GM12891 (cell line): ENCODE measurements around the gene PPM1E.
A peak's percentile ranks its signal among the peaks of the same experiment; 100 is the strongest.
"Not testable (repeated sequence)": the region's sequence is repeated elsewhere in the genome, so short reads cannot be mapped to it uniquely, and the experiment has no call there.

Experiments
- DNase-seq: peaks from one replicate; pipeline ENCODE4 v3.0.0; 2011; ENCODE audit warnings: low spot score; ENCODE audit not compliant: insufficient read length
- FAIRE-seq: peaks from 2 replicates; lab custom pipeline; 2011; peaks lifted over from hg19 to GRCh38; lab: Jason Lieb, UNC
- PAX5 ChIP-seq: IDR thresholded peaks from 2 replicates; pipeline ENCODE4 v1.6.1; 2011; ENCODE audit warnings: low read length, moderate library complexity, mild to moderate bottlenecking; ENCODE audit not compliant: insufficient read depth, severe bottlenecking
- POLR2A ChIP-seq: IDR thresholded peaks from 2 replicates; pipeline ENCODE4 v1.6.1; 2011; ENCODE audit warnings: low read depth, low read length, control low read depth
- POLR2AphosphoS5 ChIP-seq: IDR thresholded peaks from 2 replicates; pipeline ENCODE4 v1.6.1; 2011; ENCODE audit warnings: low read depth, low read length, control low read depth
- POU2F2 ChIP-seq: IDR thresholded peaks from 2 replicates; pipeline ENCODE4 v1.6.1; 2011; ENCODE audit warnings: low read depth, mild to moderate bottlenecking, control low read depth, low read length, moderate library complexity
- SPI1 ChIP-seq: IDR thresholded peaks from 2 replicates; pipeline ENCODE4 v1.6.1; 2011; ENCODE audit warnings: low read depth, low read length, control low read depth
- TAF1 ChIP-seq: IDR thresholded peaks from 2 replicates; pipeline ENCODE4 v1.6.1; 2011; ENCODE audit warnings: low read depth, low read length, control low read depth

PPM1E gene

GRCh38 chr17:58741121-58741625, 14.5 kb upstream of the PPM1E start:
- no peak for TF ChIP-seq POLR2A
- no peak for TF ChIP-seq SPI1
- no peak for TF ChIP-seq PAX5
- no peak for TF ChIP-seq POU2F2
- TF ChIP-seq POLR2AphosphoS5, result no peak
- no peak for TF ChIP-seq TAF1
- FAIRE-seq (no peak), DNase-seq (no peak)

GRCh38 chr17:58747674-58748073, 8.0 kb upstream of the PPM1E start:
- DNase-seq (no peak), FAIRE-seq (peak; percentile 80)
- TF ChIP-seq PAX5 (no peak), POLR2A (no peak), POU2F2 (no peak), SPI1 (no peak), TAF1 (no peak), POLR2AphosphoS5 (no peak)

DNA sequence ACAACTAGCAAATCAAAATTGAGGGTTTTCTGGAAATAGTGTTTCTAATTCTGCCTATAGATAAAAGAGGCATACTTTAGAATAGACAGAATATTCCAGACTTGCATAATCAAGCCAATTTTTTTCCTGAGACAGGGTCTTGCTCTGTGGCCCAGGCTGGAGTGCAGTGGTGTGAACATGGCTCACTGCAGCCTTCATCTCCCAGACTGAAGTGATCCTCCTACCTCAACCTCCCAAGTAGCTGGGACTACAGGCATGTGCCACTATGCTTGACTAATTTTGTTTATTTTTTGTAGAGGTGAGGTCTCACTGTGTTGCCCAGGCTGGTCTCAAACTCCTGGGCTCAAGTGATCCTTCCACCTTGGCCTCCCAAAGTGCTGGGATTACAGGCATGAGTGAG, 6.0 kb upstream of the PPM1E start:
- DNase-seq, FAIRE-seq: not testable (repeated sequence)

DNA sequence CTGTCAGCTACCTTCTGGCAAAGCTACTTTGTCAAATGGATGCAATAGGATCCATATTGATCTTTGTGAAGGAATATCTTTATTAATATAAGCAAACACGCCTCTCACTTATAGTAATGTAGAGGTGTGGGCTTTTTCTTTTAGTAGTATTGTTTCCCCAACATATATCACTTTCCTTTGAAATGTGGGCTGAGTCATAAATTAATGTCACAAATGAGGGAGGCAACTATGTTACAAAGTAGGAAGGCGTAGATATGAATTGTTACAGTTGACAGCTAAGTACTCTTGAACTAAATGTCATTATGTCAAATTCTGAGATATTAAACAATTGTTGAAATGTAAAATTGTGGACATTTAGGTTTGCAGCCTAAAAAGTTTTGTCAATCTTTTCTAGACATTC, 2.6 kb upstream of the PPM1E start:
- no peak for FAIRE-seq
- no peak for TF ChIP-seq TAF1
- TF ChIP-seq POLR2AphosphoS5, result no peak
- no peak for TF ChIP-seq POLR2A
- TF ChIP-seq POU2F2, result no peak
- TF ChIP-seq PAX5, result no peak
- no peak for TF ChIP-seq SPI1

GRCh38 chr17:58755269-58755576, 431 bp upstream of the PPM1E start:
- DNase-seq (no peak), FAIRE-seq (no peak)
- TF ChIP-seq PAX5, result no peak
- no peak for TF ChIP-seq POLR2AphosphoS5
- TF ChIP-seq POU2F2, result no peak
- TF ChIP-seq POLR2A, result no peak
- no peak for TF ChIP-seq SPI1
- TF ChIP-seq TAF1, result no peak

More for the DNA sequence above, 2.6 kb upstream of the PPM1E start:
- no peak for DNase-seq

- TF ChIP-seq POLR2AphosphoS5 (no peak), POU2F2 (no peak), PAX5 (no peak), SPI1 (no peak), TAF1 (no peak), POLR2A (no peak)
- FAIRE-seq (peak; percentile 43), DNase-seq (no peak)
Measured at GRCh38 chr17:58756246-58757161, 850 bp downstream of the PPM1E start.

GRCh38 chr17:58757162-58757613, 1.5 kb downstream of the PPM1E start:
- DNase-seq (no peak), FAIRE-seq (peak; percentile 72)
- TF ChIP-seq POLR2A (no peak), POLR2AphosphoS5 (no peak), TAF1 (no peak), POU2F2 (no peak), SPI1 (no peak), PAX5 (no peak)

DNA sequence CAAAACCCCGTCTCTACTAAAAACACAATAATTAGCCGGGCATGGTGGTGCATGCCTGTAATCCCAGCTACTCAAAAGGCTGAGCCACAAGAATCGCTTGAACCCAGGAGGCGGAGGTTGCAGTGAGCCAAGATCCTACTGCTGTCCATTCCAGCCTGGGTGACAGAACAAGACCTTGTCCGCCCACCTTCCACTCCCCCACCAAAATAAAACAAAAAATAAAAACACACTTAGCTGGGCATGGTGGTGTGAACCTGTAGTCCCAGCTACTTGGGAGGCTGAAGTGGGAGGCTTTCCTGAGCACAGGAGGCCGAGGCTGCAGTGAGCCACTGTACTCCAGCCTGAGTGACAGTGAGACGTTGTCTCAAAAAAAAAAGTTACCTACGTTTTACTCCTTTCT, 3.2 kb downstream of the PPM1E start:
- DNase-seq (no peak), FAIRE-seq (no peak)
- TF ChIP-seq TAF1 (no peak), POLR2A (no peak), PAX5 (no peak), POLR2AphosphoS5 (no peak), SPI1 (no peak), POU2F2 (no peak)

DNA sequence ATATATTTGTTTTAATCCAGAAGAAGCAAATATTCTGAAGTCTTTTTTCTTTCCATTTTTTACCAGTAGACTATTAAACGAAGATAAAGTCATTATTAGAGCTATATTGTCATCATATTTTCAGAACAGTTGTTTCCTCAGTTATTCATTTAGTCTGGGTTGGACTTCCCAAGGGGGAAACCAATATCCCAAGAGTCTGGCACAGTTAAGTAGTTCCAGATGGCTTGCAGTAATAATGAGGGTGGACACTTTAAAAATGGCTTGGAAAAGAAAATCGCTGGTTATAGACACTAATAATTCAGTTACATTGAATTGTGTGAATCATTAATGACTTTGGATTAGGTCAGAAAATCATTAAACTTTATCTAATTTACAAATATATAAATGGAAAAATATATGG, 3.9 kb downstream of the PPM1E start:
- DNase-seq, result no peak
- no peak for FAIRE-seq
- TF ChIP-seq POLR2A (no peak), POU2F2 (no peak), PAX5 (no peak), TAF1 (no peak)

- no peak for TF ChIP-seq TAF1
- no peak for TF ChIP-seq POU2F2
- peak; percentile 57 for TF ChIP-seq SPI1
- FAIRE-seq (peak; percentile 66), DNase-seq (no peak)
Measured at GRCh38 chr17:58760248-58760647, 4.6 kb downstream of the PPM1E start.

GRCh38 chr17:58763263-58763662, 7.6 kb downstream of the PPM1E start:
- TF ChIP-seq TAF1 (no peak), POLR2A (no peak), PAX5 (no peak), SPI1 (no peak), POLR2AphosphoS5 (no peak)
- FAIRE-seq (no peak), DNase-seq (no peak)
